Lower leg skin (tissue), 3 donors: Measurements from ENCODE around the gene INKA2.

Experiments used
- CTCF ChIP-seq, 3 donors: fragments of 450-650 bp; IDR thresholded peaks; one replicate each; pipeline ENCODE4 v1.5.1; 2016; ENCODE audit warnings: antibody characterized with exemption in 3 of 3, mild to moderate bottlenecking in 3 of 3, moderate library complexity in 2 of 3
- POLR2A ChIP-seq, 2 donors: fragments of 450-650 bp; IDR thresholded peaks; one replicate each; pipeline ENCODE4 v1.6.1; 2016 to 2017; ENCODE audit warnings: antibody characterized with exemption in 2 of 2, mild to moderate bottlenecking in 1 of 2, moderate library complexity in 1 of 2

DNA sequence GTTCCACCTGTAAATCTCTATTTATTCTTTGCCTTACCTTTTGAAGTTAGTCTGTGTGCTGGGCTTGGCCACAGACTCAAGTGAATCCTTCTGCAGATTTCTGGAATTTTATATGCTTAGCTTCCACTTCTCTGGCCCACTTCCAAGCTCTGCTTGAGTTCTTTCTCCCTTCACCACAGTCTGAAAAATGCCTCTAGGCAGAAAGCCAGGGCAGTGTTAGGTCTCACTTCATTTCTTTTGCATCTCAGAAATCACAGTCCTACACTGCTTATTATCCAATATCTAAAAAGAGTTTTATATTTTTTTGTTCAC is 48.9 kb downstream of the INKA2 start:
- TF ChIP-seq CTCF (IDR thresholded peaks at IDR 0.05) (no peak), POLR2A (IDR thresholded peaks at IDR 0.05) (no peak)
